GM23338 (cell line): ENCODE measurements around the gene FAM110A. TPM values are rescaled to one million over a fixed set of nuclear protein-coding genes. Genes with fewer than 3 reads are reported as not detected.

Experiments used
- ATAC-seq: fragments of 200-7000 bp; cut with Tn5 transposase; 3 replicates; pipeline ENCODE4 v1.9.1; 2020
- DNase-seq: peaks from one replicate; pipeline ENCODE4 v3.0.0-alpha.2; 2015; ENCODE audit warnings: low spot score
- H2AFZ ChIP-seq: fragments of 200-600 bp; sonication (generic); 2 replicates; pipeline ENCODE4 v1.8.0; 2016; ENCODE audit warnings: antibody characterized with exemption, mild to moderate bottlenecking, moderate library complexity
- H3F3A ChIP-seq: fragments of 200-600 bp; sonication (generic); replicated peaks from 2 replicates; pipeline ENCODE4 v1.8.0; 2017; ENCODE audit warnings: antibody characterized with exemption, mixed run types, low read depth
- H3K27ac ChIP-seq: fragments of 200-600 bp; sonication (generic); 2 replicates; pipeline ENCODE4 v1.6.1; 2016; ENCODE audit warnings: low read depth
- H3K27me3 ChIP-seq: fragments of 200-600 bp; sonication (generic); 2 replicates; pipeline ENCODE4 v1.8.0; 2016; ENCODE audit warnings: mild to moderate bottlenecking, mixed run types, moderate library complexity; ENCODE audit not compliant: insufficient read depth
- H3K36me3 ChIP-seq: fragments of 200-600 bp; sonication (generic); 2 replicates; pipeline ENCODE4 v1.8.0; 2016; ENCODE audit warnings: mild to moderate bottlenecking; ENCODE audit not compliant: insufficient read depth
- H3K4me1 ChIP-seq: fragments of 200-600 bp; sonication (generic); 2 replicates; pipeline ENCODE4 v1.8.0; 2016; ENCODE audit warnings: mild to moderate bottlenecking, moderate library complexity; ENCODE audit not compliant: insufficient read depth
- H3K4me2 ChIP-seq: fragments of 200-600 bp; sonication (generic); 2 replicates; pipeline ENCODE4 v1.7.1; 2017; ENCODE audit warnings: mixed run types
- H3K4me3 ChIP-seq: fragments of 200-600 bp; sonication (generic); 2 replicates; pipeline ENCODE4 v1.6.1; 2016; ENCODE audit warnings: mixed run types
- H3K79me2 ChIP-seq: fragments of 200-600 bp; sonication (generic); replicated peaks from 2 replicates; pipeline ENCODE4 v1.8.0; 2017; ENCODE audit warnings: mild to moderate bottlenecking; ENCODE audit not compliant: insufficient read depth
- H3K9me2 ChIP-seq: fragments of 200-600 bp; sonication (generic); 2 replicates; pipeline ENCODE4 v1.8.0; 2017; ENCODE audit not compliant: insufficient read depth
- H4K20me1 ChIP-seq: fragments of 200-600 bp; sonication (generic); replicated peaks from 2 replicates; pipeline ENCODE4 v1.8.0; 2017; ENCODE audit warnings: mild to moderate bottlenecking; ENCODE audit not compliant: insufficient read depth
- H3K27ac Mint-ChIP-seq: 2 replicates; pipeline ENCODE4 v1.8.0; 2020; ENCODE audit warnings: inconsistent platforms, mild to moderate bottlenecking, moderate library complexity, mixed read lengths
- H3K27me3 Mint-ChIP-seq: 3 replicates; pipeline ENCODE4 v1.8.0; 2022; ENCODE audit warnings: low read depth, mild to moderate bottlenecking, moderate library complexity, mixed read lengths, inconsistent platforms; ENCODE audit not compliant: insufficient read depth, poor library complexity
- H3K36me3 Mint-ChIP-seq: 3 replicates; pipeline ENCODE4 v1.8.0; 2021; ENCODE audit warnings: low read depth, mild to moderate bottlenecking, inconsistent platforms, moderate library complexity, mixed read lengths
- H3K4me1 Mint-ChIP-seq: 3 replicates; pipeline ENCODE4 v1.8.0; 2020; ENCODE audit warnings: mild to moderate bottlenecking, inconsistent platforms, mixed read lengths
- H3K4me3 Mint-ChIP-seq: 3 replicates; pipeline ENCODE4 v1.8.0; 2021; ENCODE audit warnings: moderate library complexity, mild to moderate bottlenecking, inconsistent platforms, mixed read lengths
- H3K9me3 Mint-ChIP-seq: 3 replicates; pipeline ENCODE4 v1.8.0; 2020; ENCODE audit warnings: moderate library complexity, mild to moderate bottlenecking, inconsistent platforms, mixed read lengths
- CREB1 ChIP-seq: fragments of 250-450 bp; sonication (Bioruptor Pico); IDR thresholded peaks from 2 replicates; pipeline ENCODE4 v1.5.0; 2020; ENCODE audit warnings: low read depth, mild to moderate bottlenecking, moderate library complexity
- ETS1 ChIP-seq: IDR thresholded peaks from 2 replicates; pipeline ENCODE4 v1.6.1; 2016; ENCODE audit warnings: antibody characterized with exemption
- EZH2 ChIP-seq: fragments of 200-600 bp; sonication (generic); IDR thresholded peaks from one replicate; pipeline ENCODE4 v1.8.0; 2017; ENCODE audit warnings: antibody characterized with exemption, mild to moderate bottlenecking, low read depth; ENCODE audit not compliant: unreplicated experiment
- EZH2phosphoT487 ChIP-seq: fragments of 200-600 bp; sonication (generic); IDR thresholded peaks from one replicate; pipeline ENCODE4 v1.8.1; 2018; ENCODE audit warnings: antibody characterized with exemption; ENCODE audit not compliant: unreplicated experiment
- NANOG ChIP-seq: IDR thresholded peaks from 2 replicates; pipeline ENCODE4 v1.6.1; 2016; ENCODE audit warnings: antibody characterized with exemption, borderline replicate concordance
- POLR2AphosphoS5 ChIP-seq: IDR thresholded peaks from 2 replicates; pipeline ENCODE4 v1.6.1; 2016; ENCODE audit warnings: antibody characterized with exemption, low read depth
- STAT1 ChIP-seq: IDR thresholded peaks from one replicate; pipeline ENCODE4 v1.6.1; 2016; ENCODE audit warnings: antibody characterized with exemption; ENCODE audit not compliant: unreplicated experiment
- polyA plus RNA-seq: library from polyadenylated mRNA; unstranded; fragments of >200 nt; fragmentation: Nextera tagmentation; extraction: Ambion mirVana; gene quantifications from 2 replicates; pipeline ENCODE4 v1.2.1, GENCODE V29; 2016
- total RNA-seq: library from RNA; depleted of rRNA; stranded (reverse); fragments of >200 nt; shearing (Covaris generic); gene quantifications from 2 replicates; pipeline ENCODE4 v1.2.3, GENCODE V29; 2014
- TF ChIP-seq, protein P1 (sequence below): fragments of 250-450 bp; sonication (Bioruptor Pico); IDR thresholded peaks from 2 replicates; pipeline ENCODE4 v1.5.0; 2020; ENCODE audit warnings: mild to moderate bottlenecking, moderate library complexity

The FAM110A gene
- total and polyA plus RNA-seq, 2 experiments from 2014 or later: 10.7 to 13.7 TPM

- TF ChIP-seq ETS1: no peak
- no peak for TF ChIP-seq CREB1 (CRISPR knock-in tag)
Observed at GRCh38 chr20:875115-875514, 41.6 kb downstream of the FAM110A start (continued).

DNA sequence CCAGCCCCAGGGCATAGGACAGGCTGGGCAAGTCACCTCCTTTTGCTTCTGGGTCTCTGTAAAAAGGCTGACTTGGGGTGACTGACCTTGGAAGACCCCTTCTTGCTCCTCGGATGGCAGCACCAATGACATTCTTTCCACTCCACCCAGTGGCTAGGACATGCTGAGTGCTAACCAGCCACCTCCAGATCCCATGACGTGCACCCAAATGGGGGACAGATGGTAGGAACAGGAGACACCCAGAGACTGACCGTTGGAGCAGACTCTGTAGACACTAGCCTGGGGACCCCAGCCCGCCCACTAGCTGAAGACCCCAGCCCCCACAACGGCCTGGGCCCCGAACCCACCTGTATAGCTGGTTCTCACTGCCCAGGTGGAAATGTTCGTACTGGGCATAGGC, 44.3 kb downstream of the FAM110A start:
- no peaks in the 10 kb centered on the region; the same call in 2 of the 3 replicates for H3K9me3 Mint-ChIP-seq

More for the DNA sequence above, 44.3 kb downstream of the FAM110A start:
- DNase-seq (no peak), ATAC-seq (no peak)
- no peaks in the 10 kb centered on the region for H3F3A ChIP-seq
- Mint-ChIP-seq H3K4me1 (peaks cover 7% of the 10 kb centered on the region), H3K4me3 (no peak overlapping the region), H3K36me3 (no peaks in the 10 kb centered on the region), H3K27ac (no peak overlapping the region), H3K27me3 (peaks cover 10% of the 10 kb centered on the region)
- no peaks in the 10 kb centered on the region for H3K27me3 ChIP-seq
- no peaks in the 10 kb centered on the region for H3K9me2 ChIP-seq
- no peaks in the 10 kb centered on the region for H4K20me1 ChIP-seq
- H3K4me3 ChIP-seq: no peak overlapping the region
- H3K36me3 ChIP-seq: no peaks in the 10 kb centered on the region
- H2AFZ ChIP-seq: no peak overlapping the region
- TF ChIP-seq, protein P1, sequence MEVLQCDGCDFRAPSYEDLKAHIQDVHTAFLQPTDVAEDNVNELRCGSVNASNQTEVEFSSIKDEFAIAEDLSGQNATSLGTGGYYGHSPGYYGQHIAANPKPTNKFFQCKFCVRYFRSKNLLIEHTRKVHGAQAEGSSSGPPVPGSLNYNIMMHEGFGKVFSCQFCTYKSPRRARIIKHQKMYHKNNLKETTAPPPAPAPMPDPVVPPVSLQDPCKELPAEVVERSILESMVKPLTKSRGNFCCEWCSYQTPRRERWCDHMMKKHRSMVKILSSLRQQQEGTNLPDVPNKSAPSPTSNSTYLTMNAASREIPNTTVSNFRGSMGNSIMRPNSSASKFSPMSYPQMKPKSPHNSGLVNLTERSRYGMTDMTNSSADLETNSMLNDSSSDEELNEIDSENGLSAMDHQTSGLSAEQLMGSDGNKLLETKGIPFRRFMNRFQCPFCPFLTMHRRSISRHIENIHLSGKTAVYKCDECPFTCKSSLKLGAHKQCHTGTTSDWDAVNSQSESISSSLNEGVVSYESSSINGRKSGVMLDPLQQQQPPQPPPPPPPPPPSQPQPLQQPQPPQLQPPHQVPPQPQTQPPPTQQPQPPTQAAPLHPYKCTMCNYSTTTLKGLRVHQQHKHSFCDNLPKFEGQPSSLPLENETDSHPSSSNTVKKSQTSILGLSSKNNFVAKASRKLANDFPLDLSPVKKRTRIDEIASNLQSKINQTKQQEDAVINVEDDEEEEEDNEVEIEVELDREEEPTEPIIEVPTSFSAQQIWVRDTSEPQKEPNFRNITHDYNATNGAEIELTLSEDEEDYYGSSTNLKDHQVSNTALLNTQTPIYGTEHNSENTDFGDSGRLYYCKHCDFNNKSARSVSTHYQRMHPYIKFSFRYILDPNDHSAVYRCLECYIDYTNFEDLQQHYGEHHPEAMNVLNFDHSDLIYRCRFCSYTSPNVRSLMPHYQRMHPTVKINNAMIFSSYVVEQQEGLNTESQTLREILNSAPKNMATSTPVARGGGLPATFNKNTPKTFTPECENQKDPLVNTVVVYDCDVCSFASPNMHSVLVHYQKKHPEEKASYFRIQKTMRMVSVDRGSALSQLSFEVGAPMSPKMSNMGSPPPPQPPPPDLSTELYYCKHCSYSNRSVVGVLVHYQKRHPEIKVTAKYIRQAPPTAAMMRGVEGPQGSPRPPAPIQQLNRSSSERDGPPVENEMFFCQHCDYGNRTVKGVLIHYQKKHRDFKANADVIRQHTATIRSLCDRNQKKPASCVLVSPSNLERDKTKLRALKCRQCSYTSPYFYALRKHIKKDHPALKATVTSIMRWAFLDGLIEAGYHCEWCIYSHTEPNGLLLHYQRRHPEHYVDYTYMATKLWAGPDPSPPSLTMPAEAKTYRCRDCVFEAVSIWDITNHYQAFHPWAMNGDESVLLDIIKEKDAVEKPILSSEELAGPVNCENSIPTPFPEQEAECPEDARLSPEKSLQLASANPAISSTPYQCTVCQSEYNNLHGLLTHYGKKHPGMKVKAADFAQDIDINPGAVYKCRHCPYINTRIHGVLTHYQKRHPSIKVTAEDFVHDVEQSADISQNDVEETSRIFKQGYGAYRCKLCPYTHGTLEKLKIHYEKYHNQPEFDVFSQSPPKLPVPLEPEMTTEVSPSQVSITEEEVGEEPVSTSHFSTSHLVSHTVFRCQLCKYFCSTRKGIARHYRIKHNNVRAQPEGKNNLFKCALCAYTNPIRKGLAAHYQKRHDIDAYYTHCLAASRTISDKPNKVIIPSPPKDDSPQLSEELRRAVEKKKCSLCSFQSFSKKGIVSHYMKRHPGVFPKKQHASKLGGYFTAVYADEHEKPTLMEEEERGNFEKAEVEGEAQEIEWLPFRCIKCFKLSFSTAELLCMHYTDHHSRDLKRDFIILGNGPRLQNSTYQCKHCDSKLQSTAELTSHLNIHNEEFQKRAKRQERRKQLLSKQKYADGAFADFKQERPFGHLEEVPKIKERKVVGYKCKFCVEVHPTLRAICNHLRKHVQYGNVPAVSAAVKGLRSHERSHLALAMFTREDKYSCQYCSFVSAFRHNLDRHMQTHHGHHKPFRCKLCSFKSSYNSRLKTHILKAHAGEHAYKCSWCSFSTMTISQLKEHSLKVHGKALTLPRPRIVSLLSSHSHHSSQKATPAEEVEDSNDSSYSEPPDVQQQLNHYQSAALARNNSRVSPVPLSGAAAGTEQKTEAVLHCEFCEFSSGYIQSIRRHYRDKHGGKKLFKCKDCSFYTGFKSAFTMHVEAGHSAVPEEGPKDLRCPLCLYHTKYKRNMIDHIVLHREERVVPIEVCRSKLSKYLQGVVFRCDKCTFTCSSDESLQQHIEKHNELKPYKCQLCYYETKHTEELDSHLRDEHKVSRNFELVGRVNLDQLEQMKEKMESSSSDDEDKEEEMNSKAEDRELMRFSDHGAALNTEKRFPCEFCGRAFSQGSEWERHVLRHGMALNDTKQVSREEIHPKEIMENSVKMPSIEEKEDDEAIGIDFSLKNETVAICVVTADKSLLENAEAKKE (CRISPR knock-in tag): no peak
- TF ChIP-seq CREB1 (CRISPR knock-in tag): no peak
- TF ChIP-seq NANOG: no peak
- no peak for TF ChIP-seq STAT1
- TF ChIP-seq EZH2: no peak
- TF ChIP-seq POLR2AphosphoS5: no peak
- TF ChIP-seq EZH2phosphoT487: no peak
- no peaks in the 10 kb centered on the region for H3K4me1 ChIP-seq
- no peak overlapping the region for H3K27ac ChIP-seq
- H3K4me2 ChIP-seq: no peak overlapping the region
- H3K79me2 ChIP-seq: no peaks in the 10 kb centered on the region
